ENCODE results near the gene DHRS7C. TPM values are rescaled to one million over a fixed set of nuclear protein-coding genes. Genes with fewer than 3 reads are reported as not detected.

DHRS7C gene
- total RNA-seq, 1 donor from 2014 or later, result not detected

- Mint-ChIP-seq H3K36me3 (no peaks in the 10 kb centered on the region), H3K27me3 (ENCODE audit: insufficient read depth, low read depth) (peaks cover 2% of the 10 kb centered on the region), H3K4me3 (no peak overlapping the region), H3K9me3 (no peaks in the 10 kb centered on the region), H3K4me1 (no peaks in the 10 kb centered on the region), H3K27ac (no peak overlapping the region)
- Histone ChIP-seq H3K36me3 (no peaks in the 10 kb centered on the region), H3K27ac (no peak overlapping the region), H3K4me2 (no peak overlapping the region), H3K27me3 (no peaks in the 10 kb centered on the region), H3K9ac (no peak overlapping the region), H3F3A (ENCODE audit: low read depth) (no peaks in the 10 kb centered on the region), H3K9me3 (ENCODE audit: low read depth) (no peaks in the 10 kb centered on the region), H3K4me1 (no peaks in the 10 kb centered on the region), H2AFZ (replicated peaks) (no peak overlapping the region), H3K4me3 (no peak overlapping the region), H3K79me2 (ENCODE audit: low read depth) (no peaks in the 10 kb centered on the region), H4K20me1 (ENCODE audit: low read depth) (no peaks in the 10 kb centered on the region)
- no peak for TF ChIP-seq EZH2 (IDR thresholded peaks at IDR 0.05)
- no peak for TF ChIP-seq EZH2phosphoT487 (IDR thresholded peaks at IDR 0.05)
- no peak for TF ChIP-seq CTCF (IDR thresholded peaks at IDR 0.05)
- DNase-seq (ENCODE audit: low spot score), result no peak
Observed at GRCh38 chr17:9828296-9829295, 37.2 kb upstream of the DHRS7C start.

GRCh38 chr17:9825641-9826150, 34.3 kb upstream of the DHRS7C start, which contains the start of gene GLP2R:
Gene GLP2R, plus strand, starts transcription at chr17:9825924. Its CDS starts 140 bp downstream, at chr17:9826064.
- Mint-ChIP-seq H3K36me3 (no peaks in the 10 kb centered on the region), H3K4me3 (no peak within 1 kb of the TSS), H3K27ac (no peak within 1 kb of the TSS), H3K4me1 (no peaks in the 10 kb centered on the region), H3K27me3 (ENCODE audit: insufficient read depth, low read depth) (peaks cover 2% of the 10 kb centered on the region), H3K9me3 (no peaks in the 10 kb centered on the region)
- Histone ChIP-seq H3K79me2 (ENCODE audit: low read depth) (no peaks in the 10 kb centered on the region), H3K9ac (no peak within 1 kb of the TSS), H2AFZ (replicated peaks) (no peak within 1 kb of the TSS), H3K4me2 (no peak within 1 kb of the TSS), H4K20me1 (ENCODE audit: low read depth) (no peaks in the 10 kb centered on the region), H3K4me1 (peaks cover 2% of the 10 kb centered on the region), H3K27me3 (no peaks in the 10 kb centered on the region), H3K4me3 (no peak within 1 kb of the TSS), H3K9me3 (ENCODE audit: low read depth) (no peaks in the 10 kb centered on the region), H3K36me3 (no peaks in the 10 kb centered on the region), H3K27ac (no peak within 1 kb of the TSS), H3F3A (ENCODE audit: low read depth) (no peaks in the 10 kb centered on the region)
- no peak for DNase-seq (ENCODE audit: low spot score)
- TF ChIP-seq EZH2 (IDR thresholded peaks at IDR 0.05) (no peak), EZH2phosphoT487 (IDR thresholded peaks at IDR 0.05) (no peak), CTCF (IDR thresholded peaks at IDR 0.05) (no peak)

GRCh38 chr17:9824797-9825338, 33.5 kb upstream of the DHRS7C start:
- Histone ChIP-seq H3K27me3 (no peaks in the 10 kb centered on the region), H3F3A (ENCODE audit: low read depth) (no peaks in the 10 kb centered on the region), H3K4me1 (peaks cover 3% of the 10 kb centered on the region), H4K20me1 (ENCODE audit: low read depth) (no peaks in the 10 kb centered on the region), H3K9me3 (ENCODE audit: low read depth) (no peaks in the 10 kb centered on the region), H3K4me2 (no peak overlapping the region), H2AFZ (replicated peaks) (no peak overlapping the region), H3K27ac (no peak overlapping the region), H3K4me3 (no peak overlapping the region), H3K79me2 (ENCODE audit: low read depth) (no peaks in the 10 kb centered on the region), H3K9ac (no peak overlapping the region), H3K36me3 (no peaks in the 10 kb centered on the region)
- no peak overlapping the region for H3K27ac Mint-ChIP-seq
- no peak for TF ChIP-seq CTCF (IDR thresholded peaks at IDR 0.05)
- TF ChIP-seq EZH2phosphoT487 (IDR thresholded peaks at IDR 0.05), result no peak
- no peak for TF ChIP-seq EZH2 (IDR thresholded peaks at IDR 0.05)
- no peak for DNase-seq (ENCODE audit: low spot score)
- H3K4me3 Mint-ChIP-seq, result no peak overlapping the region
- no peaks in the 10 kb centered on the region for H3K9me3 Mint-ChIP-seq
- H3K4me1 Mint-ChIP-seq, result no peaks in the 10 kb centered on the region
- peaks cover 2% of the 10 kb centered on the region for H3K27me3 Mint-ChIP-seq (ENCODE audit: insufficient read depth, low read depth)
- H3K36me3 Mint-ChIP-seq, result no peaks in the 10 kb centered on the region
